Endothelial cell (in vitro differentiated cells): Measurements from ENCODE around the gene MAP2K5. TPM values are rescaled to one million over a fixed set of nuclear protein-coding genes. Genes with fewer than 3 reads are reported as not detected.

Source experiments
- DNase-seq: peaks from one replicate; pipeline ENCODE4 v3.0.0; 2021; ENCODE audit warnings: low spot score
- H3K27ac Mint-ChIP-seq: one replicate; pipeline ENCODE4 v1.8.0; 2021; ENCODE audit warnings: mixed read lengths, inconsistent platforms; ENCODE audit not compliant: unreplicated experiment
- H3K27me3 Mint-ChIP-seq: one replicate; pipeline ENCODE4 v1.8.0; 2021; ENCODE audit warnings: mild to moderate bottlenecking, moderate library complexity, mixed read lengths, inconsistent platforms; ENCODE audit not compliant: unreplicated experiment
- H3K36me3 Mint-ChIP-seq: one replicate; pipeline ENCODE4 v1.8.0; 2021; ENCODE audit warnings: mild to moderate bottlenecking, low read depth, mixed read lengths, inconsistent platforms; ENCODE audit not compliant: unreplicated experiment
- H3K4me1 Mint-ChIP-seq: one replicate; pipeline ENCODE4 v1.8.0; 2021; ENCODE audit warnings: mild to moderate bottlenecking, mixed read lengths, inconsistent platforms; ENCODE audit not compliant: unreplicated experiment
- H3K4me3 Mint-ChIP-seq: one replicate; pipeline ENCODE4 v1.8.0; 2021; ENCODE audit warnings: mild to moderate bottlenecking, mixed read lengths, inconsistent platforms; ENCODE audit not compliant: unreplicated experiment
- H3K9me3 Mint-ChIP-seq: one replicate; pipeline ENCODE4 v1.8.0; 2021; ENCODE audit warnings: mixed read lengths, inconsistent platforms; ENCODE audit not compliant: unreplicated experiment
- total RNA-seq: library from RNA; stranded (reverse); fragmentation: NEBNext Ultra II Directional; extraction: Animal tissue kit (Norgen Biotek cat#: 25700); gene quantifications from one replicate; pipeline ENCODE4 v1.2.1, GENCODE V29; 2021; ENCODE audit not compliant: unreplicated experiment
- TF ChIP-seq, protein P1 (sequence below): fragments of 200-600 bp; sonication (generic); IDR thresholded peaks from one replicate; pipeline ENCODE4 v1.5.0; 2021; ENCODE audit warnings: antibody characterized with exemption; ENCODE audit not compliant: unreplicated experiment

Gene MAP2K5
- total RNA-seq, 1 donor from 2014 or later = 22.2 TPM

GRCh38 chr15:67838789-67839332, 296.4 kb downstream of the MAP2K5 start:
- Mint-ChIP-seq H3K9me3 (no peaks in the 10 kb centered on the region), H3K27me3 (peaks cover 17% of the 10 kb centered on the region), H3K4me1 (peaks cover 29% of the 10 kb centered on the region), H3K27ac (no peak overlapping the region), H3K36me3 (no peaks in the 10 kb centered on the region), H3K4me3 (no peak overlapping the region)
- TF ChIP-seq, protein P1, sequence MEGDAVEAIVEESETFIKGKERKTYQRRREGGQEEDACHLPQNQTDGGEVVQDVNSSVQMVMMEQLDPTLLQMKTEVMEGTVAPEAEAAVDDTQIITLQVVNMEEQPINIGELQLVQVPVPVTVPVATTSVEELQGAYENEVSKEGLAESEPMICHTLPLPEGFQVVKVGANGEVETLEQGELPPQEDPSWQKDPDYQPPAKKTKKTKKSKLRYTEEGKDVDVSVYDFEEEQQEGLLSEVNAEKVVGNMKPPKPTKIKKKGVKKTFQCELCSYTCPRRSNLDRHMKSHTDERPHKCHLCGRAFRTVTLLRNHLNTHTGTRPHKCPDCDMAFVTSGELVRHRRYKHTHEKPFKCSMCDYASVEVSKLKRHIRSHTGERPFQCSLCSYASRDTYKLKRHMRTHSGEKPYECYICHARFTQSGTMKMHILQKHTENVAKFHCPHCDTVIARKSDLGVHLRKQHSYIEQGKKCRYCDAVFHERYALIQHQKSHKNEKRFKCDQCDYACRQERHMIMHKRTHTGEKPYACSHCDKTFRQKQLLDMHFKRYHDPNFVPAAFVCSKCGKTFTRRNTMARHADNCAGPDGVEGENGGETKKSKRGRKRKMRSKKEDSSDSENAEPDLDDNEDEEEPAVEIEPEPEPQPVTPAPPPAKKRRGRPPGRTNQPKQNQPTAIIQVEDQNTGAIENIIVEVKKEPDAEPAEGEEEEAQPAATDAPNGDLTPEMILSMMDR = no peak
- DNase-seq = peak; percentile 62

- H3K27me3 Mint-ChIP-seq = peaks cover 17% of the 10 kb centered on the region
- no peak for DNase-seq
Observed at GRCh38 chr15:67839499-67839928, 297.0 kb downstream of the MAP2K5 start.

DNA sequence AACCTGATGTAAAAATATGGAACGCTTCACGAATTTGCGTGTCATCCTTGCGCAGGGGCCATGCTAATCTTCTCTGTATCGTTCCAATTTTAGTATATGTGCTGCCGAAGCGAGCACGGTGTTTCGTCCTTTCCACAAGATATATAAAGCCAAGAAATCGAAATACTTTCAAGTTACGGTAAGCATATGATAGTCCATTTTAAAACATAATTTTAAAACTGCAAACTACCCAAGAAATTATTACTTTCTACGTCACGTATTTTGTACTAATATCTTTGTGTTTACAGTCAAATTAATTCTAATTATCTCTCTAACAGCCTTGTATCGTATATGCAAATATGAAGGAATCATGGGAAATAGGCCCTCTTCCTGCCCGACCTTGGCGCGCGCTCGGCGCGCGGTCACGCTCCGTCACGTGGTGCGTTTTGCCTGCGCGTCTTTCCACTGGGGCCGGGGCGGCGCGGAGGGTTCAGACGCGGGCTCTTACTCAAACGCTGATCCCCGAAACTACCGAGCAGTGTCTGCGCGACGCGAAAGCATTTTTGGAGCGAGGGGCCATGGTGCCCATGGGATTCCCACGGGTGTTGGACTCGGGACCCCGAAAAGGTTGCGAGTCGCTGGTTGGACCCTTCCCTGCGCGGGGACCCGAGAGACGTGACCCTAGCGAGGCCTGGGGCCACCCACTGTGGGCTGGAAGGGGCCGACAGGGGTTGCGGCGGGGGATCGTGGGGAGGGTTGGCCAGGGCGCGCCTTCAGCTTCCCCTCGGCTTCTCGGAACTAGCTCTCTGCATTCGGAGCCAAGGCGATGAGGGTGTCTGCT, 297.6 kb downstream of the MAP2K5 start, which contains the start of gene RNU6-1:
TSS of gene RNU6-1 (minus strand) at position 117 of the 820 bp plus-strand sequence.
- Mint-ChIP-seq H3K4me1 (peaks cover 30% of the 10 kb centered on the region), H3K27me3 (peaks cover 17% of the 10 kb centered on the region), H3K36me3 (no peaks in the 10 kb centered on the region)

More at GRCh38 chr15:67839499-67839928, 297.0 kb downstream of the MAP2K5 start:
- H3K36me3 Mint-ChIP-seq = no peaks in the 10 kb centered on the region
- H3K9me3 Mint-ChIP-seq = no peaks in the 10 kb centered on the region
- peak overlapping the region; percentile 98 for H3K27ac Mint-ChIP-seq
- peaks cover 30% of the 10 kb centered on the region for H3K4me1 Mint-ChIP-seq
- TF ChIP-seq, protein P1 = no peak
- peak overlapping the region; percentile 75 for H3K4me3 Mint-ChIP-seq

DNA sequence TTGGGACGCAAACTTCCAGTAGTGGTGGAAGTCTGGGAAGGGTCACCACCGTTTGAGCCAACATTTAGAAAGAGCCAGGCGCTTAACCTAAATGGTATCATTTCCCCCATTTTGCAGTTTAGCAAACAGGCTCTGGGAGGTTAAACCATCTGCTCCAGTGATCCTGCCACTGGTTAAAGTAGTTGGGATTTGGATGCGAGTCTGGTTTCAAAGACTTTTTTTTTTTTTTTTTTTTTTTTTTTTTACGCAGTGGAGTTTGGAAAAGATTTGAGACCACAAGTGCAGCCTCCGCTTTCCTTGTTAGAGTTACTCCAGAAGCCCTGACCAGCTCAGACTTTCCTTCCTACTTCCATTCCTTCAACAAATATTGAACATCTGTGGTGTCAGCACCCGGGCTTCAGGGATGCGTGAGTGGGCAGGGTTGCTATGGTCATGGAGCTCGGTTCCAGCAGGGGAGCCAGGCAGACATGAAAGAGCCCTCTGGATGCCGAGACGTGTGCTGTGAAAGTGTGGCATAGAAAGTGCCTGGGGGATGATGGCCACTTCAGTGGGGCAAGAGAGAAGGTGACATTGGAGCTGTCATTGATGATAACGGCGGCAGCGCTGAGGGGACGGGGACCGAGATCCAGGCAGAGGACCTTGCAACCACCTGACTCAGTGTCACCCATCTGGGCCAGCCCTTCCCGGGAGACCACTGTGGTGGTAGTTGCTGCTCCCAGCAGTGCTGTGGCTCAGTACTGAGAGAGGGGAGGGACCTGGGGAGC, 298.4 kb downstream of the MAP2K5 start:
- H3K27ac Mint-ChIP-seq = no peak overlapping the region
- peak overlapping the region; percentile 90 for H3K4me3 Mint-ChIP-seq
- peaks cover 15% of the 10 kb centered on the region for H3K27me3 Mint-ChIP-seq
- peaks cover 30% of the 10 kb centered on the region for H3K4me1 Mint-ChIP-seq
- H3K9me3 Mint-ChIP-seq = no peaks in the 10 kb centered on the region
- TF ChIP-seq, protein P1 = no peak
- DNase-seq = no peak
- no peaks in the 10 kb centered on the region for H3K36me3 Mint-ChIP-seq

More for the DNA sequence above, 297.6 kb downstream of the MAP2K5 start, which contains the start of gene RNU6-1:
- Mint-ChIP-seq H3K4me3 (peak within 1 kb of the TSS; percentile 90), H3K27ac (peak within 1 kb of the TSS; percentile 98), H3K9me3 (no peaks in the 10 kb centered on the region)
- TF ChIP-seq, protein P1 = no peak
- DNase-seq = peak; percentile 91
